Activated naive CD8-positive, alpha-beta T cell treated with anti-CD3 and anti-CD28 coated beads for 36 hours (primary cell): ENCODE measurements around the gene ADAMTS1. TPM values are rescaled to one million over a fixed set of nuclear protein-coding genes. Genes with fewer than 3 reads are reported as not detected.
A peak's percentile ranks its signal among the peaks of the same experiment; 100 is the strongest.
"Not testable (repeated sequence)": the region's sequence is repeated elsewhere in the genome, so short reads cannot be mapped to it uniquely, and the experiment has no call there.

ENCODE experiments used
- DNase-seq: peaks from one replicate; pipeline ENCODE4 v3.0.0; 2021
- H3K27ac Mint-ChIP-seq: one replicate; pipeline ENCODE4 v1.8.0; 2022; ENCODE audit warnings: mild to moderate bottlenecking, moderate library complexity, mixed read lengths
- H3K27me3 Mint-ChIP-seq: one replicate; pipeline ENCODE4 v1.8.0; 2022; ENCODE audit warnings: mild to moderate bottlenecking, mixed read lengths
- H3K36me3 Mint-ChIP-seq: one replicate; pipeline ENCODE4 v1.8.0; 2021; ENCODE audit warnings: mild to moderate bottlenecking, mixed read lengths
- H3K4me1 Mint-ChIP-seq: one replicate; pipeline ENCODE4 v1.8.0; 2021; ENCODE audit warnings: mixed read lengths
- H3K4me3 Mint-ChIP-seq: one replicate; pipeline ENCODE4 v1.8.0; 2022; ENCODE audit warnings: mild to moderate bottlenecking, moderate library complexity, mixed read lengths
- H3K9me3 Mint-ChIP-seq: one replicate; pipeline ENCODE4 v1.8.0; 2022; ENCODE audit warnings: mixed read lengths
- total RNA-seq, 2 experiments: library from RNA; stranded (reverse); gene quantifications; one replicate each; pipeline ENCODE4 v1.2.3, GENCODE V29; 2021

Gene ADAMTS1
- under 1 TPM in 1 of 2 experiments, not detected in 1; 0.06 TPM for total RNA-seq

DNA sequence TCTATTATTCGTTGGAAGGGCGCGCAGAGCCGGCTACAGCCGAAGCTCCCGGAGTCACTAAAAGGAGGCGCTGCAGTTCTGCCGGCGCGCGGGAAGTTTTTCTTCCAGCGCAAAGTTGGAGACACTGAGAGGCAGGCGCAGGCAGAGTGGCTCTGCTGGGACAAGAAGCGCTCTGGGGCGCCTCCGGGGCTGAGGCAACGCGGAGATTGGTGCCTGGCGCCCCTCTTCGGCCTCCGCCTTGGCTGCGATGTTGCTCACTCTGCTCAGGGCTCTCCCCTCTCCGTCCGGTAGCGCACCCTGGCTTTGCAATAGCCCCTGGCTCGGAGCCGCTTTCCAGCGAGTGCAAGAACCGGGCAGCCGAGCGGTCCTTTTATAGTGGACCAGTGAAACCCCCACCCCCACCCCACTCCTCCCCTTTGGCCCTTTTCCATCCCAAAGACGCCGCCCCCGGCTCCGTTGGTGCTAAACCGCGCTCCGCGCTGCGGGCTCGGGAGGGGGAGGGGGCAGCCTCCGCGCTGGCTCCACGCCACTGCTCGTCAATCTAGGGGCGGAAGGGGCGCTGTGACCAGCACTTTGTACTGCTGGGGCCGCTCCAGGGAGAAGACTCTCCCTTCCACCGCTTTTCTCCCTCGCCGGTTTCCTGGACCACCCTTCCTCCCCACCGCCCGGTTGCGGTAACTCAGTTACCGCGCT, at the start of gene ADAMTS1:
Gene ADAMTS1, minus strand, starts transcription at position 344 of the 693 bp plus-strand sequence. CDS start 455 bp downstream, outside the sequence.
- H3K36me3 Mint-ChIP-seq = no peaks in the 10 kb centered on the region
- no peak within 1 kb of the TSS for H3K27ac Mint-ChIP-seq
- H3K9me3 Mint-ChIP-seq = peaks cover 1% of the 10 kb centered on the region
- H3K4me1 Mint-ChIP-seq = peaks cover 27% of the 10 kb centered on the region
- peak; percentile 18 for DNase-seq
- peak within 1 kb of the TSS; percentile 73 for H3K4me3 Mint-ChIP-seq
- H3K27me3 Mint-ChIP-seq = peaks cover 85% of the 10 kb centered on the region

DNA sequence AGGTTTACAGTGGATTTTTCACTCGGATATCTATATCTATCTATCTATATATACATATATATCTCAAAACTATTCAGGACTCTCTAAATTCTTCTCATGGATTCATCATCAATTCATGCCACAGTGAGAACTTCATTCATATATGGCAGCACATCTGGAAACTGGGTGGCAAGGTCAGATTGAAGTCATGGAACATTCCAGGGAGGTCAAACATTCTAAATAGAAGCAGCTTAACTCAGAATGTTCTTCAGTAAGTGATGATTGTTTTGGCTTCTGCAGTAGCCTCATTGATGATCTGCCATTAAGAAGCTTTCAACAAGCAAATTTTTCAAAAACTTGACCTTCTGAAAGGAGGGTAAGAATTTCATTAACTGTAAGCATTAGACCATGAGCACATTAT, 46.9 kb upstream of the ADAMTS1 start:
- DNase-seq = no peak
- no peaks in the 10 kb centered on the region for H3K4me1 Mint-ChIP-seq
- no peak overlapping the region for H3K4me3 Mint-ChIP-seq
- no peak overlapping the region for H3K27ac Mint-ChIP-seq
- H3K9me3 Mint-ChIP-seq = no peaks in the 10 kb centered on the region
- no peaks in the 10 kb centered on the region for H3K27me3 Mint-ChIP-seq
- no peaks in the 10 kb centered on the region for H3K36me3 Mint-ChIP-seq

DNA sequence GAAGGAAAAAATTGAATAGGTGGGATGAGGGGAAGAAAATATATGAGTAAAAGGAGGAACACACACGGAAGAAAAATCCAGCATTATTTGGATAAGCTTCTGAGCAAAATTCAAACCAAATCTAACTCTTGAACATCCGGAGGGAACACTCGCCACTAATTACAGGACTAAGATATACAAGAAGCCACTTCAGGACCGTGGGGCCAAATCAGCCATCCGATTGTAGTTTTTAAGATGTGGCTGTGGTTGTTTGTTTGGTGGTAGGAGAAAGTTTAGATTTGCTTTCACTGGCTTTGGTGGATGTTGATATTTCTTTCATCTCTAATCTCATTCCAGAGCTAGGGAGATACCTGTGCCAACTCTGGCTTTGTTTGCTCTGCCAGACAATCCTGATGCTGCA, 43.7 kb upstream of the ADAMTS1 start:
- H3K27ac Mint-ChIP-seq = no peak overlapping the region
- no peaks in the 10 kb centered on the region for H3K4me1 Mint-ChIP-seq
- no peaks in the 10 kb centered on the region for H3K36me3 Mint-ChIP-seq
- no peak overlapping the region for H3K4me3 Mint-ChIP-seq
- DNase-seq = no peak
- H3K9me3 Mint-ChIP-seq = no peaks in the 10 kb centered on the region
- H3K27me3 Mint-ChIP-seq = no peaks in the 10 kb centered on the region

DNA sequence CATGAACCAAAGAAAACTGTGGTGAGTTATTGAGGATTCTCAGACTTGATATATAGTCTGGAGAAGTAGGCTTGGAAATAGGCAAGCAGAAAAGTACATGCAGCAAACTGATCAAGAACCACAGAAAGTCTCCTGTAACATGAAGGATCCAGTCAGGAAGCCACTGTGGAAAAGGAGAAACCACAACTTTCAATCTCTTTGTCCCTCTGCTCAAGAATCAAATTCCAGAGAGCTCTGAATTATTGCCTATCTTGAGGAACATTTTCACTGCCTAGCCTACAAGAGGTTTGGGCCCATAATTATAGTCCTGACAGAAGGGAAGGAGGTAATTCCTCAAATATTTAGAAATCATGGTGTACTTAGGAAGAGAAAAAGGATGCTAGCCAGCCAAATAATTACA, 43.0 kb upstream of the ADAMTS1 start:
- no peak overlapping the region for H3K4me3 Mint-ChIP-seq
- no peak overlapping the region for H3K27ac Mint-ChIP-seq
- no peaks in the 10 kb centered on the region for H3K27me3 Mint-ChIP-seq
- H3K4me1 Mint-ChIP-seq = no peaks in the 10 kb centered on the region
- no peak for DNase-seq
- no peaks in the 10 kb centered on the region for H3K9me3 Mint-ChIP-seq
- no peaks in the 10 kb centered on the region for H3K36me3 Mint-ChIP-seq

DNA sequence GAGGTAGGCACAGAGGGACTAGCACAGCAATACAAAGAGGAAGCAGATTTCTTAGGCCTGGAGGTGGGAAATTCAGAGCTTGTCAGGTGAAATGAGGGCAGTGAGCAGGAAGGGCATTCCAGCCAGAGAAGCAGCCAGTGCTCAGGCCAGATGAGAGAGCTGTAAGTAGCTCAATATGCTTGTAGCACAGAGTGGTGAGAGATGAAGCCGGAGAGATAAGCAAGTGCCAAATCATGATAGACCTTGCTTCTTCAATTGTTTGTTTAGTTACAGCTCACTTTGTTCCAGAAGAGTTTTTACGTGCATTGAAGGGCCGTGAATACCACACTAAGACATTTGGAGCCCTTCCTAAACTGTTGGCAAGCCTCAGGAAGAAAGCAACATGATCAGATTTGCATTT, 42.0 kb upstream of the ADAMTS1 start:
- no peaks in the 10 kb centered on the region for H3K9me3 Mint-ChIP-seq
- no peaks in the 10 kb centered on the region for H3K4me1 Mint-ChIP-seq
- H3K27me3 Mint-ChIP-seq = peaks cover 5% of the 10 kb centered on the region
- H3K27ac Mint-ChIP-seq = no peak overlapping the region
- H3K4me3 Mint-ChIP-seq = no peak overlapping the region
- no peaks in the 10 kb centered on the region for H3K36me3 Mint-ChIP-seq
- no peak for DNase-seq

DNA sequence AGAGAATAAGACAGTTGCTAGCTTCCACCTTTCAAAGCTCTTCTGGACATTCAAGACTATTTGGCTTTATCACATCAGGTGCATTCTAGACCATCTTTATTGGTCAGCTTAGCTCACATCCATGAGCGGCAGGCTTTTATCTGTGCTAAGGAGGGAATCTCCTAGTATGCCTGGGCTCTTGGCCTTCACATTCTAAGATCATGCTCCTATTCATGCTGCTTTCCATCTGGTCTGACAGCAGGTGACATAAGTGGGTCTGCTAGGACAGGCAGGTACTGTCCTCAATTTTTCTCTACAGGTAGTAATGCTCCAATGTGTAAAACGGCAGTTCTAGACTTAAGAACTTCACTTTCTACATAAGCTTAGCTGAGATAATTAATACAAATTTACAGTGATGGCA, 39.2 kb upstream of the ADAMTS1 start:
- H3K36me3 Mint-ChIP-seq = no peaks in the 10 kb centered on the region
- no peak overlapping the region for H3K4me3 Mint-ChIP-seq
- no peaks in the 10 kb centered on the region for H3K9me3 Mint-ChIP-seq
- no peak for DNase-seq
- peaks cover 10% of the 10 kb centered on the region for H3K27me3 Mint-ChIP-seq
- no peak overlapping the region for H3K27ac Mint-ChIP-seq
- no peaks in the 10 kb centered on the region for H3K4me1 Mint-ChIP-seq

DNA sequence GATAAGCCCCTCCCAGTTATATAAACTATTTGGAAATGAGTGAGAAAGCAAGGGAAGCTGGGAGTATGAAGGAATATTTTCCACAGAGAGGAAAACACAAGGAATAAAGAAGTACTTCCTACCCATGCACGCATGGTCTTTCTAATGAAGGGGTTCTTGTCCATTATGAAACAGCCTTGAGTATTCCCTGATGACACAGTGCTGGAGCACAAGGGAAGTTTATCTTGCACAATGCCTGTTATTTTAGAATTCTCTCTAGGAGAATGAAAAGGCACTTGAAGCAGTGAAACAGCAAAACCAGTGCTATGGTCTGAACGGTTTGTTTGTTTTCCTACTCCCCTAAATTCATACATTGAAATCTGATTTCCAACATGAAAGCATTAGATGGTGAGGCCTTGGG, 38.6 kb upstream of the ADAMTS1 start:
- H3K27ac Mint-ChIP-seq = no peak overlapping the region
- no peaks in the 10 kb centered on the region for H3K9me3 Mint-ChIP-seq
- H3K4me3 Mint-ChIP-seq = no peak overlapping the region

DNA sequence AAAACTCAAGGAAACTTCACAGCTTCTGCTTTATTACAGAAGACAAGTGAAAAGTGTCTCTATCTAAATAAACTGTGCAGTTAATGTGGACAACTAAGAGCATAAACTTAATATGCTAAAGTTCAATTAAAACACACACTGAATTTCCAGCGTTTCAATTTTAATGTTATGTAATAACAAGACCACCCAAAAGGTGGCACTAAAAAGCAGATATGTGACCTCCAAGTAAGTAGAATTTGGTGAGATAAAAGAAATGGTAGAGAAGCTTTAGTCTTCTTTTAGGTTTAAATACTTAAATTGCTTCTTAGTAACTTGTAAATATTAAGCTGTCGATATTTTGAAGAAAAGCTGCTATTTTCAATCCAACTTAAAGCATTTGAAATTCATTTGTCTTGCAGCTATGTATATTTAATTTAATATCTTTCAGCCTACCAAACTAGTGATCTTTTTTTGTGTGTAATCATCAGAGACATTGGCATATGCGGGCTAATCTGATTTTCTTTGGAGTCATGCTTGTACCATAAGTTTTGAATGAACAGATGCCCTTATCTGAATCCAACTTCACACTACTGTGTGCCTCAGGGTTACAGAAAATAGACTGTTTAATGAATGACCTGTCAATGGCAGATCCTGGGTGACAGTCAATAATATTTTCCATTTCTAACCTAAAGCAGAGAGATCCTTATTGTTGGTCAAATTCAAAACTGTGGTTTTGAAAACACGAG, 36.5 kb upstream of the ADAMTS1 start:
- Mint-ChIP-seq H3K4me1 (no peaks in the 10 kb centered on the region), H3K4me3 (no peak overlapping the region)

More for the DNA sequence above, 38.6 kb upstream of the ADAMTS1 start:
- Mint-ChIP-seq H3K4me1 (no peaks in the 10 kb centered on the region), H3K27me3 (peaks cover 10% of the 10 kb centered on the region), H3K36me3 (no peaks in the 10 kb centered on the region)
- DNase-seq = no peak

DNA sequence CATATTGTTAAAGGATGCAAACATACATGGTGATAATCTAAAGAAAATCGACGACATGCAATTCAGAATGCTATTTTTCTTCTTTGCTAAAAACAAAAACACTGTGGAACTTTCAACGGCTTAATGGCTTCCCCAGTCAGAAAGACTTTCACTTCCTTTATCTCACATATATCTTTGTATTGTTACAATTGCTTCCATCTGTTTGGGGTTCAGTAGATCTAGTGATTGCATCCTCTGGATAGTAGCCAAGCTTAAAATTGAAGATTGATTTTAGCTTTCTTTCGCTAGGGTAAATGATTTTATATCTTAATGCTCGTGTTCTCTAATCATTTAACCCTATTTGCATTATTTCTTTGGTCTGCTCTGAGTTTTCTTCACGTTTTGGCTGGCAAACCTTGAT, 31.8 kb upstream of the ADAMTS1 start:
- H3K4me3 Mint-ChIP-seq = no peak overlapping the region
- H3K9me3 Mint-ChIP-seq = peaks cover 5% of the 10 kb centered on the region
- no peaks in the 10 kb centered on the region for H3K36me3 Mint-ChIP-seq
- H3K4me1 Mint-ChIP-seq = no peaks in the 10 kb centered on the region
- no peak overlapping the region for H3K27ac Mint-ChIP-seq
- H3K27me3 Mint-ChIP-seq = peaks cover 3% of the 10 kb centered on the region
- no peak for DNase-seq

More for the DNA sequence above, 36.5 kb upstream of the ADAMTS1 start:
- peaks cover 10% of the 10 kb centered on the region for H3K27me3 Mint-ChIP-seq
- H3K9me3 Mint-ChIP-seq = no peaks in the 10 kb centered on the region
- no peak for DNase-seq
- no peaks in the 10 kb centered on the region for H3K36me3 Mint-ChIP-seq
- no peak overlapping the region for H3K27ac Mint-ChIP-seq

DNA sequence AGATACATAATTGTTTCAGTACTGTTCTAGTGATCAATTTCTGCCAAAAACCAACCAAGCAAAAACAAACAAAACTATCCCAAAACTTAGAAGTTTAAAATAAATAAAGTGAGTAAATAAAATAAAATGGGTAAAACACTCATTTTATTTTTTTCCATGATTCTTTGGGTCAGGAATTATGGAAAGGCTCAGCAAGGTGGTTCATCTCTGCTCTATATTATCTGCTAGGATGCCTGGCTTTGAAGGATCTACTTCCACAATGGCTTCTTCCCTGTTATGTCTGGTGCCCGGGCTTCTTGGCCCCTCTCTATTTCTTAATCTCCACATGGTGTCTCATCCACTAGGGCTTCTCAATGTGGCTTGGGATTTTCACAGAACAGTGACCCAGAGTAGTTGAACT, 29.1 kb upstream of the ADAMTS1 start:
- H3K36me3 Mint-ChIP-seq = no peaks in the 10 kb centered on the region
- H3K4me3 Mint-ChIP-seq = no peak overlapping the region
- H3K27me3 Mint-ChIP-seq = no peaks in the 10 kb centered on the region
- no peaks in the 10 kb centered on the region for H3K4me1 Mint-ChIP-seq
- DNase-seq = no peak
- peaks cover 5% of the 10 kb centered on the region for H3K9me3 Mint-ChIP-seq
- no peak overlapping the region for H3K27ac Mint-ChIP-seq

DNA sequence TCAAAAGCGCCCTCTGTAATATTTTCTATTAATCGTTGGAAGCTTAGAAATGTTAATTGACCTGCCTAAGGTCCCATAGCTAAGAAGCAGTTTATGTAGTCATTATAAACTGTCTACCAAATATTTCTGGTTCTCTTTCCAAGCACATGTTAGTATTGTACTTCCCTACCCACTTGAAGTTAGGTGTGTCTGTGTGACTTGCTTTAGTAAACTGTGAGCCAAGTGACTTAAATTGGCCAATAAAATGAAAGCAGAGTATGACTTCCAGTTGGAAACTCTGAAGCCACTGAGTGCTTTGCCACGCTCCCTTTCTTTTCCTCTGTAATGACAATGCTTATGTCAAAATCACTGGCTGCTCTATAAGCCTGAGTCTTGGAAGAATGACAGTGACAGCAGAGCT, 20.6 kb upstream of the ADAMTS1 start:
- H3K27me3 Mint-ChIP-seq = no peaks in the 10 kb centered on the region

DNA sequence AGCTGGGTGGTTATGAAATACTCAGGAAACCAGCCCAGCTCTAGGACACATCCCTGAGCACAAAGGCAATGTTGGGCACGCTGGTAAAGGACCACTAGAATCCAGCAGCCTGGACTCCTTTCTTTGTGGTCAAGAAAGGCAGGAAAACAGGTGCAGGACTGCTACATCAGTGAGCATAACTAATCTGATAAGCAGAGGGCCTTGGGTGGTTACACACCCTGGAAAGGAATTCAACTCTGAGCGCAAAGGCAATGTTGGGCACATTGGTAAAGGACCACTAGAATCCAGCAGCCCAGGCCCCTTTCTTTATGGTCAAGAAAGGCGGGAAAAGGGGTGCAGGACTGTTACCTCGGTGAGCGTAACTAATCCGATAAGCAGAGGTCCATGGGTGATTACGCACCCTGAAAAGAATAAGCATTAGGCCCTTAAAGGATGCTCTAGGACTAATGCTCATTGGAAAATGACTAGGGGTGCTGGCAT, 11.7 kb upstream of the ADAMTS1 start:
- not testable (repeated sequence) for H3K27me3 Mint-ChIP-seq, H3K36me3 Mint-ChIP-seq, H3K9me3 Mint-ChIP-seq, H3K27ac Mint-ChIP-seq, DNase-seq, H3K4me3 Mint-ChIP-seq, H3K4me1 Mint-ChIP-seq

More for the DNA sequence above, 20.6 kb upstream of the ADAMTS1 start:
- H3K4me1 Mint-ChIP-seq = no peaks in the 10 kb centered on the region
- no peaks in the 10 kb centered on the region for H3K9me3 Mint-ChIP-seq
- H3K36me3 Mint-ChIP-seq = no peaks in the 10 kb centered on the region
- H3K27ac Mint-ChIP-seq = no peak overlapping the region
- H3K4me3 Mint-ChIP-seq = no peak overlapping the region
- no peak for DNase-seq

DNA sequence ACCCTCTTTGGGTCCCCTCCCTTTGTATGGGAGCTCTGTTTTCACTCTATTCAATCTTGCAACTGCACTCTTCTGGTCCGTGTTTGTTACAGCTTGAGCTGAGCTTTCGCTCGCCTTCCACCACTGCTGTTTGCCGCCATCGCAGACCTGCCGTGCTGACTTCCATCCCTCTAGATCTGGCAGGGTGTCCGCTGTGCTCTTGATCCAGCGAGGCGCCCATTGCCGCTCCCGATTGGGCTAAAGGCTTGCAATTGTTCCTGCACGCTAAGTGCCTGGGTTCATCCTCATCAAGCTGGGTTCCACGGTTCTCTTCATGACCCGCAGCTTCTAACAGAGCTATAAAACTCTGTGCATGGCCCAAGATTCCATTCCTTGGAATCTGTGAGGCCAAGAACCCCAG, 9.5 kb upstream of the ADAMTS1 start:
- DNase-seq, H3K27ac Mint-ChIP-seq, H3K36me3 Mint-ChIP-seq, H3K9me3 Mint-ChIP-seq, H3K4me1 Mint-ChIP-seq, H3K4me3 Mint-ChIP-seq: not testable (repeated sequence)
- H3K27me3 Mint-ChIP-seq = peaks cover 13% of the 10 kb centered on the region

DNA sequence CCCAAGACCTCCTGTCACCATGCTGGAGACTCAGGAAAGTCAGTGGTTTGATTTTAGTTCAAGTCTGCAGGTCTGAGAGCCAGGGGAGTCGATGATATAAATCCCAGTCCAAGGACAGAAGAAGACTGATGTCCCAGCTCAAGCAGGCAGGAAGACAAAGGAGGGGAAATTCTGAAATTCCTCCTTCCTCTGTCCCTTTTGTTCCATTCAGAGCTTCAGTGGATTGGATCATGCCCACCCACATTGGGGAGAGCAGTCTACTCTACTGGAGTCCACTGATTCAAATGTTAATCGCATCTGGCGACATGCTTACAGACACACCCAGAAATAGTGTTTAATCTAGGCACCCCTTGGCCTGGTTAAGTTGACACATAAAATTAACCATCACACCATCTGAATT, 7.2 kb upstream of the ADAMTS1 start:
- Mint-ChIP-seq H3K27ac (no peak overlapping the region), H3K27me3 (peaks cover 32% of the 10 kb centered on the region), H3K9me3 (no peaks in the 10 kb centered on the region), H3K4me3 (no peak overlapping the region), H3K36me3 (no peaks in the 10 kb centered on the region), H3K4me1 (no peaks in the 10 kb centered on the region)
- no peak for DNase-seq

DNA sequence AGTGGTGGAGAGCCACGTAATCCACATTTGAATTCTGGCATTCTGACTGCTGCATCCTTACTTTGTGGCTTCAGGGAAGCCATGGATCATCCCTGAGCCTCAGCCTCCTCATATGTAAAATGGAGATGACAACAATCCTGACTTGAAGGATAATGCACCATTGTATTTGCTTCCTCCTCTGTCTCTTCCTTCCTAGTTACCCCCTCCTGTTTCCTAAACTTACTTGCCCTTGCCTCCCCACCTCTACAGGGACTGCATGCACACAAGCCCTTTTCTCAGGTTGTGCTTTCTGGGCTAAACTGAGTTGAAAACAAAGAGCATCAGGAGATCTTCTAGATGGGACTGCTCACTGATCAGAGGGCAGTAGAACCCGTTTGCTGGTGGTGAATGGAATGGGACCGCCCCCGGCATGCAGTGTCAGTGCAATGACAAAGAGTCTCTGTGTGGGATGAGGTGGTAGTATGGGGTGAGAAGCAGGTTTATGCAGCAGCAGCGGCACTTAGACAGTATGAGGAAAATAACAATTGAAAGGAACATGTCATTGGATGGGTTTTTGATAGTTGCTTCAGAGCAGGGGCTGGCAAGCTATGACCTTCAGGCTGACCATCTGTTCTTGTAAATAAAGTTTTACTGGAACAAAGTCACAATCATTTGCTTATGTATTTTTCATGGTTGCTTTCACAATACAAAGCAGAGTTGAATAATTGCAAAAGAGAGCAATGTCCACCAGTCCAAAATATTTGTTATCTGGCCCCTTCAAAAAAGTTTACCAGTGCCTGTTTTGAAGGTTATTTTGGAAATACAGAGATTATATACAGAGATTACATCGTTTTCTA, 6.1 kb upstream of the ADAMTS1 start:
- Mint-ChIP-seq H3K4me3 (no peak overlapping the region), H3K4me1 (peaks cover 10% of the 10 kb centered on the region), H3K36me3 (no peaks in the 10 kb centered on the region), H3K27me3 (peaks cover 43% of the 10 kb centered on the region), H3K9me3 (no peaks in the 10 kb centered on the region), H3K27ac (no peak overlapping the region)
- no peak for DNase-seq
